SU-DHL-6 (cell line): ENCODE results near the gene PPP2R5D.

Experiments used
- H2AFZ ChIP-seq: fragments of 200-600 bp; sonication (generic); 2 replicates; pipeline ENCODE4 v1.6.1; 2014; ENCODE audit warnings: low read depth, mild to moderate bottlenecking, moderate library complexity, mixed read lengths, antibody characterized with exemption, low read length; ENCODE audit not compliant: severe bottlenecking
- H3F3A ChIP-seq: fragments of 200-600 bp; shearing (Covaris generic); 2 replicates; pipeline ENCODE4 v1.6.0; 2016; ENCODE audit warnings: antibody characterized with exemption, mild to moderate bottlenecking; ENCODE audit not compliant: insufficient read depth
- H3K27ac ChIP-seq: fragments of 200-600 bp; sonication (generic); 2 replicates; pipeline ENCODE4 v1.5.1; 2016; ENCODE audit warnings: low read depth, mild to moderate bottlenecking, low read length, moderate library complexity, mixed read lengths
- H3K27me3 ChIP-seq: fragments of 200-600 bp; sonication (generic), shearing (Covaris generic); 2 replicates; pipeline ENCODE4 v1.6.0; 2014; ENCODE audit warnings: mild to moderate bottlenecking, low read length
- H3K36me3 ChIP-seq: fragments of 200-600 bp; sonication (generic); 2 replicates; pipeline ENCODE4 v1.6.1; 2014; ENCODE audit warnings: mild to moderate bottlenecking, low read length, mixed read lengths
- H3K4me2 ChIP-seq: fragments of 300-600, 200-600 bp; shearing (Covaris generic), sonication (generic); 2 replicates; pipeline ENCODE4 v1.6.0; 2014; ENCODE audit warnings: low read length, low read depth, mild to moderate bottlenecking; ENCODE audit not compliant: poor library complexity, severe bottlenecking
- H3K4me3 ChIP-seq: fragments of 200-600 bp; sonication (generic); 2 replicates; pipeline ENCODE4 v1.5.1; 2014; ENCODE audit warnings: antibody characterized with exemption, low read length, mild to moderate bottlenecking, mixed read lengths; ENCODE audit not compliant: insufficient read depth, poor library complexity, severe bottlenecking
- H3K79me2 ChIP-seq: fragments of 200-600 bp; sonication (generic); 2 replicates; pipeline ENCODE4 v1.6.1; 2014; ENCODE audit warnings: mild to moderate bottlenecking, low read length, moderate library complexity; ENCODE audit not compliant: insufficient read depth
- H3K9ac ChIP-seq: fragments of 200-600 bp; sonication (generic); 2 replicates; pipeline ENCODE4 v1.7.0; 2014; ENCODE audit warnings: mild to moderate bottlenecking, low read length
- H3K9me2 ChIP-seq: fragments of 200-600 bp; sonication (generic); replicated peaks from 2 replicates; pipeline ENCODE4 v1.6.1; 2014; ENCODE audit warnings: low read length; ENCODE audit not compliant: insufficient read depth
- H3K9me3 ChIP-seq: fragments of 200-600 bp; sonication (generic); 2 replicates; pipeline ENCODE4 v1.6.1; 2014; ENCODE audit warnings: low read length, mixed read lengths; ENCODE audit not compliant: insufficient read depth
- H4K20me1 ChIP-seq: fragments of 200-600 bp; sonication (generic); 2 replicates; pipeline ENCODE4 v1.6.1; 2014; ENCODE audit warnings: low read depth, mild to moderate bottlenecking, antibody characterized with exemption, low read length, moderate library complexity, mixed read lengths
- CTCF ChIP-seq: fragments of 200-600 bp; sonication (generic); IDR thresholded peaks from one replicate; pipeline ENCODE4 v1.5.1; 2017; ENCODE audit warnings: antibody characterized with exemption, mild to moderate bottlenecking, low read length, moderate library complexity; ENCODE audit not compliant: insufficient read depth, poor library complexity, severe bottlenecking
- EZH2phosphoT487 ChIP-seq: fragments of 200-600 bp; sonication (generic), shearing (Covaris generic); conservative IDR thresholded peaks from 2 replicates; pipeline ENCODE4 v1.6.1; 2018; ENCODE audit warnings: mild to moderate bottlenecking, antibody characterized with exemption, low read length, moderate library complexity, mixed read lengths

The PPP2R5D gene

GRCh38 chr6:42937548-42938427, 46.6 kb upstream of the PPP2R5D start:
- Histone ChIP-seq H3K9me2 (no peaks in the 10 kb centered on the region), H3F3A (no peaks in the 10 kb centered on the region; the same call in 1 of the 2 replicates), H3K9ac (no peak overlapping the region), H2AFZ (no peak overlapping the region), H3K79me2 (peaks cover 31% of the 10 kb centered on the region), H4K20me1 (no peaks in the 10 kb centered on the region; the same call in 1 of the 2 replicates), H3K36me3 (peaks cover 5% of the 10 kb centered on the region; the same call in 1 of the 2 replicates), H3K4me2 (no peak overlapping the region), H3K9me3 (no peaks in the 10 kb centered on the region), H3K4me3 (no peak overlapping the region), H3K27ac (no peak overlapping the region), H3K27me3 (no peaks in the 10 kb centered on the region)
- no peak for TF ChIP-seq EZH2phosphoT487
- no peak for TF ChIP-seq CTCF

- H3K9ac ChIP-seq = no peak overlapping the region
Observed at GRCh38 chr6:42938428-42938796, 46.0 kb upstream of the PPP2R5D start.

GRCh38 chr6:42938987-42939809, 45.2 kb upstream of the PPP2R5D start:
- no peak overlapping the region for H3K4me3 ChIP-seq
- no peaks in the 10 kb centered on the region for H3K27me3 ChIP-seq
- no peaks in the 10 kb centered on the region for H3K9me3 ChIP-seq
- peaks cover 17% of the 10 kb centered on the region; the same call in 1 of the 2 replicates for H3K79me2 ChIP-seq
- H3K9ac ChIP-seq = no peak overlapping the region
- H4K20me1 ChIP-seq = no peaks in the 10 kb centered on the region; the same call in 1 of the 2 replicates
- no peaks in the 10 kb centered on the region for H3K9me2 ChIP-seq
- H3K27ac ChIP-seq = no peak overlapping the region
- H3F3A ChIP-seq = peaks cover 5% of the 10 kb centered on the region; the same call in 1 of the 2 replicates
- no peak overlapping the region for H3K4me2 ChIP-seq
- peaks cover 5% of the 10 kb centered on the region; the same call in 1 of the 2 replicates for H3K36me3 ChIP-seq
- H2AFZ ChIP-seq = no peak overlapping the region
- no peak for TF ChIP-seq EZH2phosphoT487
- TF ChIP-seq CTCF = no peak

More at GRCh38 chr6:42938428-42938796, 46.0 kb upstream of the PPP2R5D start:
- Histone ChIP-seq H3K9me3 (no peaks in the 10 kb centered on the region), H3K9me2 (no peaks in the 10 kb centered on the region), H3K36me3 (peaks cover 5% of the 10 kb centered on the region; the same call in 1 of the 2 replicates), H3K79me2 (peaks cover 24% of the 10 kb centered on the region), H4K20me1 (no peaks in the 10 kb centered on the region; the same call in 1 of the 2 replicates), H3K27me3 (no peaks in the 10 kb centered on the region), H3K4me3 (no peak overlapping the region), H3K27ac (no peak overlapping the region), H3F3A (peaks cover 5% of the 10 kb centered on the region; the same call in 1 of the 2 replicates), H3K4me2 (no peak overlapping the region), H2AFZ (no peak overlapping the region)
- no peak for TF ChIP-seq EZH2phosphoT487
- TF ChIP-seq CTCF = no peak
